ENCODE data around the gene SLC6A20.

DNA sequence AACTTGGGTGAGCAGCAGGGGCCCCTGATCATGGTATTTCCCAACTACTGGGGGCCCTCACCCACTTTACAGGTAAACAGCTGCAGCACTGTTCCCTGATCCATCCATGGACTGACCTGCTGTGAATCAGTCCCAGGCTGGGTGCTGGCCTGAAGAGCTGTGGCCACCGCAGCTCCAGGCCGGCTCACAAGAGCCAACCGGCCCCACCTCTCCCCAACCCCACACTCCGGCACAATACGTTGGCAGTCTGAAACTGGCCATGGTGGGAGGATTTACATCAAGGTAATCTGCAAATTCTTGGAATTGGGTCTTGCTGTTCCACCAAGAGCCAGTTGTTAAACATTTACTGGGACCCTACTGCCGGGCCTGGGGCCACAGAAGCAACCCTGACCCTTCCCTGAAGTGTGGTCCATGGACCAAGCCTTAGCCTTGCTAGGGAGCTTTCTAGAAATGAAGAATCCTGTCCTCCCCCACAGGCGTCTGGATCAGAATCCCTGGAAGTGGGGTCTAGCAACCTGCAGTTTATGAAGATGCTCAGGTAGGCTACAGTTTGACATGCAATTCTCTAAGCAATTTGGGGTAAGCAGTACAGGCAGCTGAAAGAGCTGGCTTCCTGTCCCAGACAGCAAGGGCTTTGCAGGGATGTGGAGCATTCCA, 3.7 kb downstream of the SLC6A20 start:
- TF ChIP-seq, protein P1, sequence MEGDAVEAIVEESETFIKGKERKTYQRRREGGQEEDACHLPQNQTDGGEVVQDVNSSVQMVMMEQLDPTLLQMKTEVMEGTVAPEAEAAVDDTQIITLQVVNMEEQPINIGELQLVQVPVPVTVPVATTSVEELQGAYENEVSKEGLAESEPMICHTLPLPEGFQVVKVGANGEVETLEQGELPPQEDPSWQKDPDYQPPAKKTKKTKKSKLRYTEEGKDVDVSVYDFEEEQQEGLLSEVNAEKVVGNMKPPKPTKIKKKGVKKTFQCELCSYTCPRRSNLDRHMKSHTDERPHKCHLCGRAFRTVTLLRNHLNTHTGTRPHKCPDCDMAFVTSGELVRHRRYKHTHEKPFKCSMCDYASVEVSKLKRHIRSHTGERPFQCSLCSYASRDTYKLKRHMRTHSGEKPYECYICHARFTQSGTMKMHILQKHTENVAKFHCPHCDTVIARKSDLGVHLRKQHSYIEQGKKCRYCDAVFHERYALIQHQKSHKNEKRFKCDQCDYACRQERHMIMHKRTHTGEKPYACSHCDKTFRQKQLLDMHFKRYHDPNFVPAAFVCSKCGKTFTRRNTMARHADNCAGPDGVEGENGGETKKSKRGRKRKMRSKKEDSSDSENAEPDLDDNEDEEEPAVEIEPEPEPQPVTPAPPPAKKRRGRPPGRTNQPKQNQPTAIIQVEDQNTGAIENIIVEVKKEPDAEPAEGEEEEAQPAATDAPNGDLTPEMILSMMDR (IDR thresholded peaks at IDR 0.05; ENCODE audit: low read depth, low read length, missing input control): no peak
- TF ChIP-seq YY1 (IDR thresholded peaks at IDR 0.05): no peak
- TF ChIP-seq, protein P2, sequence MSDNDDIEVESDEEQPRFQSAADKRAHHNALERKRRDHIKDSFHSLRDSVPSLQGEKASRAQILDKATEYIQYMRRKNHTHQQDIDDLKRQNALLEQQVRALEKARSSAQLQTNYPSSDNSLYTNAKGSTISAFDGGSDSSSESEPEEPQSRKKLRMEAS (IDR thresholded peaks at IDR 0.05): no peak
- TF ChIP-seq, protein P3, sequence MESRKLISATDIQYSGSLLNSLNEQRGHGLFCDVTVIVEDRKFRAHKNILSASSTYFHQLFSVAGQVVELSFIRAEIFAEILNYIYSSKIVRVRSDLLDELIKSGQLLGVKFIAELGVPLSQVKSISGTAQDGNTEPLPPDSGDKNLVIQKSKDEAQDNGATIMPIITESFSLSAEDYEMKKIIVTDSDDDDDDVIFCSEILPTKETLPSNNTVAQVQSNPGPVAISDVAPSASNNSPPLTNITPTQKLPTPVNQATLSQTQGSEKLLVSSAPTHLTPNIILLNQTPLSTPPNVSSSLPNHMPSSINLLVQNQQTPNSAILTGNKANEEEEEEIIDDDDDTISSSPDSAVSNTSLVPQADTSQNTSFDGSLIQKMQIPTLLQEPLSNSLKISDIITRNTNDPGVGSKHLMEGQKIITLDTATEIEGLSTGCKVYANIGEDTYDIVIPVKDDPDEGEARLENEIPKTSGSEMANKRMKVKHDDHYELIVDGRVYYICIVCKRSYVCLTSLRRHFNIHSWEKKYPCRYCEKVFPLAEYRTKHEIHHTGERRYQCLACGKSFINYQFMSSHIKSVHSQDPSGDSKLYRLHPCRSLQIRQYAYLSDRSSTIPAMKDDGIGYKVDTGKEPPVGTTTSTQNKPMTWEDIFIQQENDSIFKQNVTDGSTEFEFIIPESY (IDR thresholded peaks at IDR 0.05): no peak
- no peak for TF ChIP-seq RAD21 (IDR thresholded peaks at IDR 0.05)
